C4-2B (cell line): ENCODE measurements around the gene MOBP.

Experiments
- ZFX ChIP-seq: fragments of 450-650 bp; IDR thresholded peaks from 2 replicates; pipeline ENCODE4 v1.6.1; 2017
- TF ChIP-seq, protein P1 (sequence below): fragments of 450-650 bp; conservative IDR thresholded peaks from 2 replicates; pipeline ENCODE4 v1.5.1; 2017; ENCODE audit warnings: mild to moderate bottlenecking

DNA sequence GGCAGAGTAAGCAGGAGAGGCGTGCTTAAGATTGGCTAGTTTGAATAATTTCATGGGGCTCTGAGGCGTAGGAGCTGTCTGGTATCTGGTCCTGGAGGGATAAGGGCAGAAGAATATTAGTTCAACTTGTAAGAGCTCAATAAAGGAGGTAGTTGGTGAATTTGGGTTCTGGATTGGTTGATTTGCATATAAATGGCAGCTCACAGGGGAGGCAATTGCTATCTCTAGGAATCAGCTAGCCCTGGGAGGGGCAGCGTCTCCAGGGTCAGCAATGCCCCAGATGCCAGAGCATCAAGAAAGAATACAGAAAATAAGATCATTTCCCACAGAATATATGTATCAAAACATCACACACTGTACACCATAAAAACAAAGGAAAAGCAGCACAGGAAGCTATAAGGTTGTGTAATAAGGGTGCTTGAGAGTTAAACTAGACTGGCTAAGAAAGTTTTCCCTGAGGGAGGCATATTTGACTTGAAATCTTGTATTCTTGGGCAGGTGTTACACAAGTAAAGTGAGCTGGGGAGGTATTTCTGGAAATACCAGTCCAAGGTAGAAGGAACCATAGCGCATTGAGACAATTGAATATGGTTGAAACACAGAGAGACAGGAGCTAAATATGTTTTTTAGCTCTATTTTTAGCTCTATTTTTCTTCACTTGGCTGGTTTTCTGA lies 6.1 kb downstream of the MOBP start:
- TF ChIP-seq, protein P1, sequence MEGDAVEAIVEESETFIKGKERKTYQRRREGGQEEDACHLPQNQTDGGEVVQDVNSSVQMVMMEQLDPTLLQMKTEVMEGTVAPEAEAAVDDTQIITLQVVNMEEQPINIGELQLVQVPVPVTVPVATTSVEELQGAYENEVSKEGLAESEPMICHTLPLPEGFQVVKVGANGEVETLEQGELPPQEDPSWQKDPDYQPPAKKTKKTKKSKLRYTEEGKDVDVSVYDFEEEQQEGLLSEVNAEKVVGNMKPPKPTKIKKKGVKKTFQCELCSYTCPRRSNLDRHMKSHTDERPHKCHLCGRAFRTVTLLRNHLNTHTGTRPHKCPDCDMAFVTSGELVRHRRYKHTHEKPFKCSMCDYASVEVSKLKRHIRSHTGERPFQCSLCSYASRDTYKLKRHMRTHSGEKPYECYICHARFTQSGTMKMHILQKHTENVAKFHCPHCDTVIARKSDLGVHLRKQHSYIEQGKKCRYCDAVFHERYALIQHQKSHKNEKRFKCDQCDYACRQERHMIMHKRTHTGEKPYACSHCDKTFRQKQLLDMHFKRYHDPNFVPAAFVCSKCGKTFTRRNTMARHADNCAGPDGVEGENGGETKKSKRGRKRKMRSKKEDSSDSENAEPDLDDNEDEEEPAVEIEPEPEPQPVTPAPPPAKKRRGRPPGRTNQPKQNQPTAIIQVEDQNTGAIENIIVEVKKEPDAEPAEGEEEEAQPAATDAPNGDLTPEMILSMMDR = no peak
- TF ChIP-seq ZFX = no peak
